IPS DF 4.7 (cell line): ENCODE measurements around the gene LNX1.

ENCODE experiments used
- DNase-seq: peaks from one replicate; pipeline ENCODE4 v3.0.0-alpha.2; 2013; ENCODE audit warnings: low spot score; ENCODE audit errors: extremely low read depth

Gene LNX1

GRCh38 chr4:53573696-53574095, 17.6 kb downstream of the LNX1 start:
- no peak for DNase-seq

GRCh38 chr4:53572600-53572994, 18.7 kb downstream of the LNX1 start:
- no peak for DNase-seq

GRCh38 chr4:53571936-53572599, 19.2 kb downstream of the LNX1 start:
- no peak for DNase-seq

- DNase-seq = no peak
Measured at GRCh38 chr4:53563824-53564223, 27.5 kb downstream of the LNX1 start.

GRCh38 chr4:53562409-53562808, 28.9 kb downstream of the LNX1 start:
- DNase-seq = no peak

- no peak for DNase-seq
Measured at GRCh38 chr4:53559021-53559620, 32.2 kb downstream of the LNX1 start.

- DNase-seq = no peak
Measured at GRCh38 chr4:53558065-53558801, 33.1 kb downstream of the LNX1 start.

GRCh38 chr4:53557669-53558064, 33.6 kb downstream of the LNX1 start:
- DNase-seq = no peak

- DNase-seq = no peak
Measured at GRCh38 chr4:53556651-53557050, 34.6 kb downstream of the LNX1 start.

- no peak for DNase-seq
Measured at GRCh38 chr4:53553486-53554210, 37.6 kb downstream of the LNX1 start.

GRCh38 chr4:53552711-53553110, 38.6 kb downstream of the LNX1 start:
- DNase-seq = no peak

GRCh38 chr4:53551958-53552357, 39.3 kb downstream of the LNX1 start:
- no peak for DNase-seq

GRCh38 chr4:53551281-53551864, 39.9 kb downstream of the LNX1 start:
- no peak for DNase-seq

- no peak for DNase-seq
Measured at GRCh38 chr4:53548662-53549061, 42.6 kb downstream of the LNX1 start.

GRCh38 chr4:53547983-53548382, 43.3 kb downstream of the LNX1 start:
- DNase-seq = no peak

- no peak for DNase-seq
Measured at GRCh38 chr4:53545942-53546581, 45.2 kb downstream of the LNX1 start.

- no peak for DNase-seq
Measured at GRCh38 chr4:53545273-53545672, 46.0 kb downstream of the LNX1 start.

- no peak for DNase-seq
Measured at GRCh38 chr4:53543561-53543960, 47.7 kb downstream of the LNX1 start.

GRCh38 chr4:53541577-53542206, 49.6 kb downstream of the LNX1 start:
- DNase-seq = no peak

- no peak for DNase-seq
Measured at GRCh38 chr4:53538756-53539155, 52.5 kb downstream of the LNX1 start.

GRCh38 chr4:53537606-53538005, 53.7 kb downstream of the LNX1 start:
- no peak for DNase-seq
